Stimulated activated CD4-positive, alpha-beta T cell treated with anti-CD3 and anti-CD28 coated beads, Interleukin-15, amount 100 ng/mL, for 24 hours (primary cell): ENCODE measurements around the gene LCOR.

Experiments used
- DNase-seq: peaks from one replicate; pipeline ENCODE4 v3.0.0-alpha.2; 2020

The LCOR gene

DNA sequence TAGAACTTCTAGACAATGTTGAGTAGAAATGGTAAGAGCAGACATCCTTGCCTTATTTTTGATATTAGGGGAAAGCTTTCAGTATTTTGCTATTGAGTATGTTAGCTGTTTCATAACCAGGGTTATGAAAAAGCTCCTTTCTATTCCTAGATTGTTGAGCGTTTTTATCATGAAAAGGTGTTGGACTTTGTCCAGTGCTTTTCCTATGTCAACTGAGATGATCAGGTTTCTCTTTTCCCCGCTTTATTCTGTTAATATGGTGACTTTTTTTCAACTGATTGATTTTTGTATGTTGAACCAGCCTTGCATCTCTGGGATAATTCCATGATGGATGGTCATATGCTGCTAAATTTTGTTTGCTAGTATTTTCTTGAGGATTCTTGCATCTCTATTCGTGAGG is 58.5 kb downstream of the LCOR start:
- no peak for DNase-seq

- no peak for DNase-seq
Measured at GRCh38 chr10:96891840-96892239, 59.7 kb downstream of the LCOR start.

DNA sequence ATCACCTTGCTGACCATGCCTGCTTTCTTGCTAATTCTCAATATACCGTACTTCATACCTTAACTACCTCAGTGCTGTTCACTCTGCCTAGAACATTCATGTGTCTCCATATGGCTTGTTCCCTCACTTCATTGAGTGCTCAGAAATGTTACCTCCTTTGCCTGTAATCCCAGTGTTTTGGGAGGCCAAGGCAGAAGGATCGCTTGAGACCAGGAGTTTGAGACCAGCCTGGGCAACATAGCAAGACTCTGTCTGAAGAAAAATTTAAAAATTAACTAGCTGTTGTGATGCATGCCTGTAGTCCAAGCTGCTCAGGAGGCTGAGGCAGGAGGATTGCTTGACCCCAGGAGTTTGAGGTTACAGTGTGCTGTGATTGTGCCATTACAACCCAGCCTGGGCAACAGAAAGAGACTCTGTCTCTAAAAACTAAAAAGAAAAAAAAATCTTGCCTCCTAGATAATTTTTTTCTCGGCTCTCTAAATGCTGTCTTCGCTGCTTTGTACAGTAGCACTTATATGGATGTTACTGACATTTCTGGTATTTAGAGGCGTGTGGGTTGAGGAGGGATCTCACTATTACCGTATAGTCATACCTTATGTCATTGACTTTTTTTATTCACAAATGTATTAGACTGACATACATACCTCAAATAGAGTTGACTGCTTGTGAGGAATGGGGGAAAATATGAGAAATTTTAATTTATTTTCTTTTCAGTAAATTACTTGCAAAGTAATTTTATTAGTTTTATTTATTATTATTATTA is 63.7 kb downstream of the LCOR start:
- no peak for DNase-seq

- DNase-seq, result no peak
Measured at GRCh38 chr10:96896884-96897589, 64.9 kb downstream of the LCOR start.

- no peak for DNase-seq
Measured at GRCh38 chr10:96902117-96902516, 70.0 kb downstream of the LCOR start.

DNA sequence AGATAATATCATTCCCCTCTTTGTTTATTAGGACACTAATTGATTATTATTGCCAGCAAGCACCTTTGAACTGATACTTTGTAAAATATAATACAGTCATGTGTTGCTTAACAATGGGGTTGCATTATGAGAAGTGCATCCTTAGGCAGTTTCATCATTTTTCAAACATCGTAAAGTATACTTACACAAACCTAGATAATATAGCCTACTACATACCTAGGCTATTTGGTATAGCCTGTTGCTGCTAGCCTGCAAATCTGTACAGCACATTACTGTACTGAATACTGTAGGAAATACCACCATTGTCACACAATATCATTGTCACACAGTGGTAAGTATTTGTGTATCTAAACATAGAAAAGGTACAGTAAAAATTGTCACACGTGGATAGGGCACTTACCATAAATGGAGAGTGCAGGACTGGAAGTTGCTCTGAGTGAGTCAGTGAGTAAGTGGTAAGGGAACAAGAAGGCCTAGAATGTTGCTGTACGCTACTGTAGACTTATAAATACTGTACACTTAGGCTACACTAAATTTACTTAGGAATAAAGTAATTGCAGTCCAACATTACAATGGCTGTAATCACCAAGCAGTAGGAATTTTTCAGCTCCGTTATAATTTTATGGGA is 70.7 kb downstream of the LCOR start:
- DNase-seq, result no peak

- no peak for DNase-seq
Measured at GRCh38 chr10:96904648-96905047, 72.5 kb downstream of the LCOR start.

- no peak for DNase-seq
Measured at GRCh38 chr10:96906864-96907263, 74.8 kb downstream of the LCOR start.

GRCh38 chr10:96910488-96911395 is 78.6 kb downstream of the LCOR start:
- DNase-seq, result no peak

DNA sequence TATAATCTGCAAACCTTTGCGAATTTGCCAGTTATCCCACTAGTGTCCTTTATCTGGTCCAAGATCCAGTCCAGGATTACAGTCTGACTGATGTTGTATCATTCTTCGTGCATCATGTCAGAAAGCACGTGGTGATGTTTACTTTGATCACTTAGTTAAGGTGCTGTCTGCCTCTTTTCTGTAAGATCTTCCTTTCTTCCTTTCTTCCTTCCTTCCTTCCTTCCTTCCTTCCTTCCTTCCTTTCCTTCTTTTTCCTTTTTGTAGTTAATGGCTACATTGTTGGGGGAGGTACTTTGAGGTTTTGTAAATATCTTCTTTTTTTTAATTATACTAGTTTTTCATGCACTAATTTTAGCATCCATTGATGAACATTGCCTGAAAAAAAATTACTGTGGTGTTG is 80.3 kb downstream of the LCOR start:
- no peak for DNase-seq

DNA sequence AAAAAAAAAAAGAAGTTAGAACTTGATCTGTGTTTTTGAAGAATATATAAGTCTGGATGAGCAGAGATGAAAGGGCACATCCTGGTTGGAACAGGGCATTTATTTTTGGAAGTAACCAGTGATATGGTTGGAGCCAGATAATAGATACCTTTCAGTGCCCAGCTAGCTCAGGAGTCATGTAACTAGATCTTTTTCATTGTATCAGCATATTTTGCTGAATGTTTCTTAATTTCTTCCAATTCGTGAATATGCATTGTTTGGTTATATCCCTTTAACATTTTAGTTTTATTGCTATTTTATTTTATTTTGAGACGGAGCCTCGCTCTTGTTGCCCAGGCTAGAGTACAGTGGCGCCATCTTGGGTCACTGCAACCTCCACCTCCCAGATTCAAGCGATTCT is 81.8 kb downstream of the LCOR start:
- DNase-seq, result no peak

DNA sequence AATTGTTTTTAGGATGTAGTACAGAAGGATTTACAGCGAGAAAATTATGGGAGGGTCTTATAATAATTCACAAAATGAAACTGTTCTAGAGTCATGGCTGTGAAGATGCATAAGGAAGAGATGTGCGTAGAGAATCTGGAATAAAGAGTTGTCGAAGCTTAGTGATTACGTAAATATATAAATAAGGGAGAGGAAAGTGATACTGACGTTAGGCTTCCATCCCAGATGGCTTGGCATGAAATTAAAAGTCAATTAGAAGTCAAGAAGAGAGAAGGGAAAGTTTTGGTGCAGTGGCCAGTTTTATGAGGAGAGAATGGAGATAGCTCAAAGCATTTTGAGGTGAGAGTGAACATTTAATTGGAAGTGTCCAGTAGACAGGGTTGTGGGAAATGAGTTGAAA is 85.5 kb downstream of the LCOR start:
- no peak for DNase-seq

DNA sequence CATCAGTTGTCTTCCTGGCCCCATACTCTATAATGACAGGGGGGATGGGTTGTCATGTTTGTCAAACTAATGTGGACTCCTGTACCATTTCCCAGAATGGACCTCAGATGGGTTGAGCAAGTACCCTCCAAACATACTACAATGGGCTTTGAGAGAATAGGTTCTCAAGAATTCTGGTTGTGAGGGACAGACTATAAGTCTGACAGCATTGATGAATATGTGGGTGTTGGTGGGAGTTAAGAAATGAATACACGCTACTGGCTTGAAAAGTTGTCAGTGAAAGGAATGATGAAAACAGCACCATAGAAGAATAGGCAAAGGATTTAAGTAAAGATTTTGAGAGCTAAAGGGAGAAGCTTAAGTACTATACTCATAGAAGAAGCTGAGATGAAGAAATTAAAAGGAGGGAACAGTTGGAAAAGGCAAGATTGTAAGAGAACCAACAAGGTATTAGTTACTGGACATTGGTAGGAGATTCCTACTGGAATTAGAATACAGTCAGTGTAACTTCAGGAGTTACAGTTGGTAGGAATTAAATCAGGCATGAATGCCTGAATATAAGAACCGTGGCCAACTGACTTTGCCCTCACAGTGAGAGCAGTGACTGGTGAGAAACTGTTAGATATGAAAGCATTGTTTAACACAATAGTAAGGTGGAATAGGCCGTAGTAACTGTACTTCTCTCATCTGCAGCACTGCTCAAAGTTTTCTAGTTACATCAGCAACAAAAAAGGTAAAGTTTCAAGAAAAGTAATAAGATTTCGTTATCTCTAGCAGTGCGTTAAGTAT is 86.3 kb downstream of the LCOR start:
- no peak for DNase-seq

GRCh38 chr10:96919785-96920430 is 87.8 kb downstream of the LCOR start:
- DNase-seq, result no peak

GRCh38 chr10:96921655-96922054 is 89.6 kb downstream of the LCOR start:
- DNase-seq, result no peak

DNA sequence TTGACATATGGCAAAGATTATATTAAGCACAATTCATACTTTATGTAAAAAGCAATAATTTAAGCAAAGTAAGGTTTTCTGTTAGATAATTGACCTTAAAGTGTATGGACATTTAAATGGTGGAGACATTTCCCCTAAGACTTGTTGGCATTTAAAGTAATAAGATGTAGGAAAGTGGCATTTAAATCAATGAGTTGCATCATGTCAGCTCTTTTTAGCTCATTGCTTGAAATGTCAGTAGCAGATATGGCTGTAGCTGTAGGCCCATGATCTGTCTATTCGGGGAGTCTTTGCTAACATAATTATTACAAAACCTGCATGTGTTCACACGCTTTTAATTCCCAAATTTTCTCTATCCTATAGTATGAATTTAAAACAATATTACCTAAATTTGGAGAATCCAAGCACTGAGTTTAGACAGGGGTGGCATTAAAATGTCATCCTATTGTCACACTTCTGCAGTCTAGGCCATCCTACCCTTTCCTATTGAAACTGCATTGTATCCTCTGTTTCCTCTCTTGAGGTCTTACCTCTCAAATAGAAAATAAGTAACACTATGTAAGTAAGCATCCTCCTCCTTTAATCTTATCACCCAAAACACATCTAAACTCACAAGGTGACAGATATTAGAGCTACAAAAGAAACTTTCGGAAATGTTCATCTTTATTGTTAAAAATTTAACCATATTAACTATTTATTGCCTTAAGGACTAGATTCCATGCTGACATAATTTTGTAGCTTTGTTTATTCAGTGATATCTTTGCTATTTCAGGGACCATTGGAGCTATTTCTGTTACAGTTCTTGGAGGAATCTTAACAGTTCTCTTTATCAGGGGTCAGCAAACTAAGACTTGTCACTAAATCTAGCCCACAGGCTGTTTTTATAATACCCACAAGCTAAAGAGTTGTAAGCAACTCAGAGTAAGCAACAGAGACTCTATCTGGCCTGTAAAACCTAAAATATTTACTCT is 91.2 kb downstream of the LCOR start:
- DNase-seq, result no peak

DNA sequence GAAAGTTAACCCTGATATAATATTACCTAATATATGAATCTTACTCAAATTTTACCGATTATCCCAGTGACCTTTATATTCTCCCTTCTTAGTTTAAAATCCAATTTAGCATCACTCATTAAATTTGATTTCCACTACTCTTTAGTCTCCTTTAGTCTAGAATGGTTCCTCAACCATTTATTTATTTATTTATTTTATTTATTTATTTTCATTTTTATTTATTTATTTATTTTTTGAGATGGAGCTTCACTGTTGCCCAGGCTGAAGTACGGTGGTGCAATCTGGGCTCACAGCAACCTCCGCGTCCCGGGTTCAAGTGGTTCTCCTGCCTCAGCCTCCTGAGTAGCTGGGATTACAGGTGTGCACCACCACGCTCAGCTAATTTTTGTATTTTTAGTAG is 92.8 kb downstream of the LCOR start:
- DNase-seq, result no peak

DNA sequence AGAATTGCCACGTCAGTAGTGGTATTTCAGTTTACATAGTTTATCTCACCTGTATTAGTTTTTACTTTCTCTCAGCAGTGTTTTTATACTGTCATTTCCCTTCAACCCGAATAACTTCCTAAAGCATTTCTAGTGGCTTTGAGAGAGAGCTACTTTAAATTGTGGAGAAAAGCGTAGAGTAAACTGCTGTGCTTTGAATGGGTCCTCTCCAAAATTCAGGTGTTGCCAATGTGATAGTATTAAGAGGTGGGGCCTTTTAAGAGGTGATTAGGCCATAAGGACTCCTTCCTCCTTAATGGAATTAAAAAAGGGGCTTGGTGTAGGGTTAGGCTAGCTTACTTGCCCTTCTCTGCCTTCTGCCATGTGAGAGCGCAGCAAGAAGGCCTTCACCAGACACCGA is 98.4 kb downstream of the LCOR start:
- DNase-seq, result no peak

- DNase-seq, result no peak
Measured at GRCh38 chr10:96935148-96935547, 103.0 kb downstream of the LCOR start.

- DNase-seq, result no peak
Measured at GRCh38 chr10:96935810-96936209, 103.7 kb downstream of the LCOR start.
